Measurements from ENCODE around the gene CTNND2. TPM values are rescaled to one million over a fixed set of nuclear protein-coding genes. Genes with fewer than 3 reads are reported as not detected.

CTNND2 gene
- polyA plus RNA-seq, 1 of the 3 experiments (the other 2 are of a cell fraction): not detected

DNA sequence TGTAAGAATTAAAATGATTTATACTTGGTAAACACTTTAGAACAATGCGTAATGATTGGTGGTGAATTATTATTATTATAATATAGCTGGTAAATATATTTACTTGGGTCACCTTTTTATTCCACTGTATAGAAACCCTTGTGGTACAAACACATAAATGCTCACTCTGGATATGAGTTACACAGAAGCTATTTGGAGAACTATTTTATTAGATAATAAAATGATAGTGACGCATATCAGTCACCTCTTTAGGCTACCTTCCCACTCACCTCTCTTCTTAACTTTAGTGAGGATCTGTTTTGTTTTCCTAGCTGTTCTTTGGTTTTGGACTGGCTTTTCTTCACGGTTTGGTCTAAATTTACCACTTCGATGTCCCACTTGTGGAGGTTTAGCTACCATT, 605.4 kb downstream of the CTNND2 start:
- no peak overlapping the region for H3K9ac ChIP-seq
- no peaks in the 10 kb centered on the region for H3F3A ChIP-seq (replicated peaks; ENCODE audit: insufficient read depth)
- no peaks in the 10 kb centered on the region for H3K36me3 ChIP-seq (replicated peaks in 1 of 2; ENCODE audit: control insufficient read depth in 1 of 2, insufficient read depth in 2 of 2, low read length in 1 of 2)
- H2AFZ ChIP-seq (ENCODE audit: low read depth): no peak overlapping the region
- no peaks in the 10 kb centered on the region for H3K9me3 ChIP-seq
- H3K4me3 ChIP-seq (ENCODE audit: low read depth in 2 of 2, low read length in 1 of 2): no peak overlapping the region
- 38% methylated on average over 4 of the region's 4 CpGs for WGBS (ENCODE audit: low lambda C conversion rate)
- POLR2A ChIA-PET: no interaction called here
- no peaks in the 10 kb centered on the region for H3K9me2 ChIP-seq
- H3K4me2 ChIP-seq: no peak overlapping the region
- H3K27ac ChIP-seq (ENCODE audit: low read depth in 2 of 2, low read length in 1 of 2): no peak overlapping the region
- H3K27me3 ChIP-seq (ENCODE audit: insufficient read depth): no peaks in the 10 kb centered on the region
- no peaks in the 10 kb centered on the region for H3K79me2 ChIP-seq (ENCODE audit: insufficient read depth)
- H4K20me1 ChIP-seq (ENCODE audit: insufficient read depth): no peaks in the 10 kb centered on the region
- H3K4me1 ChIP-seq (ENCODE audit: control insufficient read depth in 1 of 2, insufficient read depth in 2 of 2, low read depth in 1 of 2, low read length in 1 of 2): no peaks in the 10 kb centered on the region
- CTCF ChIA-PET: interaction anchor here (1.9 kb wide), 1 partner anchor 19 kb away, joined by 5 read pairs; no protein-coding TSS in a partner anchor
- DNase-seq: no peak
- no peak for TF ChIP-seq NFIC (IDR thresholded peaks at IDR 0.05; ENCODE audit: borderline replicate concordance)
- TF ChIP-seq CHD2 (IDR thresholded peaks at IDR 0.05; ENCODE audit: low read length, partially characterized antibody): no peak
- no peak for TF ChIP-seq POLR2AphosphoS5 (IDR thresholded peaks at IDR 0.05; ENCODE audit: low read depth, low read length)
- TF ChIP-seq USF2 (IDR thresholded peaks at IDR 0.05; ENCODE audit: borderline replicate concordance, low read depth, low read length): no peak
- TF ChIP-seq RCOR1 (IDR thresholded peaks at IDR 0.05; ENCODE audit: low read length): no peak
- TF ChIP-seq ZBTB33 (IDR thresholded peaks at IDR 0.05; ENCODE audit: borderline replicate concordance, low read depth): no peak
- TF ChIP-seq EZH2phosphoT487 (IDR thresholded peaks at IDR 0.05; ENCODE audit: borderline replicate concordance, low read depth): no peak
- TF ChIP-seq RFX5 (IDR thresholded peaks at IDR 0.05; ENCODE audit: low read length): no peak
- TF ChIP-seq, protein P1, sequence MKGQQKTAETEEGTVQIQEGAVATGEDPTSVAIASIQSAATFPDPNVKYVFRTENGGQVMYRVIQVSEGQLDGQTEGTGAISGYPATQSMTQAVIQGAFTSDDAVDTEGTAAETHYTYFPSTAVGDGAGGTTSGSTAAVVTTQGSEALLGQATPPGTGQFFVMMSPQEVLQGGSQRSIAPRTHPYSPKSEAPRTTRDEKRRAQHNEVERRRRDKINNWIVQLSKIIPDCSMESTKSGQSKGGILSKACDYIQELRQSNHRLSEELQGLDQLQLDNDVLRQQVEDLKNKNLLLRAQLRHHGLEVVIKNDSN (IDR thresholded peaks at IDR 0.05; ENCODE audit: borderline replicate concordance, low read depth): no peak
- TF ChIP-seq GATA2 (CRISPR knock-in tag; IDR thresholded peaks at IDR 0.05): no peak
- TF ChIP-seq ELF1 (IDR thresholded peaks at IDR 0.05): no peak

- no peaks in the 10 kb centered on the region; the same call in 1 of the 2 replicates for H3K27me3 ChIP-seq (ENCODE audit: insufficient read depth)
- DNase-seq: no peak
- no peaks in the 10 kb centered on the region for H3K9me2 ChIP-seq
- H3K36me3 ChIP-seq (replicated peaks in 1 of 2; ENCODE audit: control insufficient read depth in 1 of 2, insufficient read depth in 2 of 2, low read length in 1 of 2): no peaks in the 10 kb centered on the region
- no peak overlapping the region for H2AFZ ChIP-seq (ENCODE audit: low read depth)
- no peaks in the 10 kb centered on the region for H3K9me3 ChIP-seq
- ChIA-PET POLR2A (no interaction called here), CTCF (interaction anchor here (1.0 kb wide), 1 partner anchor 70 kb away, joined by 3 read pairs; no protein-coding TSS in a partner anchor)
- H3K9ac ChIP-seq: no peak overlapping the region
- no peaks in the 10 kb centered on the region for H4K20me1 ChIP-seq (ENCODE audit: insufficient read depth)
- H3K79me2 ChIP-seq (ENCODE audit: insufficient read depth): no peaks in the 10 kb centered on the region
- no peak overlapping the region for H3K4me2 ChIP-seq
- H3K4me3 ChIP-seq (ENCODE audit: low read depth in 2 of 2, low read length in 1 of 2): no peak overlapping the region
- no peaks in the 10 kb centered on the region for H3F3A ChIP-seq (replicated peaks; ENCODE audit: insufficient read depth)
- no peaks in the 10 kb centered on the region for H3K4me1 ChIP-seq (ENCODE audit: control insufficient read depth in 1 of 2, insufficient read depth in 2 of 2, low read depth in 1 of 2, low read length in 1 of 2)
- no peak for TF ChIP-seq SIN3A (IDR thresholded peaks at IDR 0.05; ENCODE audit: borderline replicate concordance, low read depth, low read length)
- no peak for TF ChIP-seq MAX (IDR thresholded peaks at IDR 0.05; ENCODE audit: low read depth)
- no peak overlapping the region for H3K27ac ChIP-seq (ENCODE audit: low read depth in 2 of 2, low read length in 1 of 2)
- WGBS (ENCODE audit: low lambda C conversion rate): 3% methylated on average over 2 of the region's 2 CpGs
Observed at GRCh38 chr5:11293523-11293922, 610.7 kb downstream of the CTNND2 start.

All from SK-N-SH (cell line).